SU-DHL-6 (cell line): ENCODE measurements around the gene LOXL4.

Experiments used
- EZH2phosphoT487 ChIP-seq: fragments of 200-600 bp; sonication (generic), shearing (Covaris generic); conservative IDR thresholded peaks from 2 replicates; pipeline ENCODE4 v1.6.1; 2018; ENCODE audit warnings: mild to moderate bottlenecking, antibody characterized with exemption, low read length, moderate library complexity, mixed read lengths
- TF ChIP-seq, protein P1 (sequence below): fragments of 200-600 bp; sonication (generic); IDR thresholded peaks from one replicate; pipeline ENCODE4 v1.5.1; 2017; ENCODE audit warnings: antibody characterized with exemption, mild to moderate bottlenecking, low read length, moderate library complexity; ENCODE audit not compliant: insufficient read depth, poor library complexity, severe bottlenecking

DNA sequence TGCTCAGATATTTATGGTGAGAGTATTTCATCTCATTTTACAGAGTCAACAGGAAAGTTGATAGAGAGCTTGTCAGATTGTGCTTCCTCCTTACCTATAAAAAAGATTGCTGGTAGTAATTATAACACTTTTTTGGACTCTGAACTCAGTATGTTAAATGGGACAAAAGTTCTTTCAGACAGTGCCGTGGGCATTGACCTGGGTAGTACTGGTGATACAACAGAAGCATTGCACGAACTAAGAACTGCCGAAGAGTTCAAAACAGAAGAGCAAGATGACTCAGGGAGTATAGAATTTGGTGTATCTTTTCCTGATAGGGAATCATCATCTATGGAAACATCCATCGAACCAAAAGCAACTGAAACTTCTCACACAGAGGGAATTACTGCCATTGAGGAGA lies 58.6 kb downstream of the LOXL4 start:
- TF ChIP-seq, protein P1, sequence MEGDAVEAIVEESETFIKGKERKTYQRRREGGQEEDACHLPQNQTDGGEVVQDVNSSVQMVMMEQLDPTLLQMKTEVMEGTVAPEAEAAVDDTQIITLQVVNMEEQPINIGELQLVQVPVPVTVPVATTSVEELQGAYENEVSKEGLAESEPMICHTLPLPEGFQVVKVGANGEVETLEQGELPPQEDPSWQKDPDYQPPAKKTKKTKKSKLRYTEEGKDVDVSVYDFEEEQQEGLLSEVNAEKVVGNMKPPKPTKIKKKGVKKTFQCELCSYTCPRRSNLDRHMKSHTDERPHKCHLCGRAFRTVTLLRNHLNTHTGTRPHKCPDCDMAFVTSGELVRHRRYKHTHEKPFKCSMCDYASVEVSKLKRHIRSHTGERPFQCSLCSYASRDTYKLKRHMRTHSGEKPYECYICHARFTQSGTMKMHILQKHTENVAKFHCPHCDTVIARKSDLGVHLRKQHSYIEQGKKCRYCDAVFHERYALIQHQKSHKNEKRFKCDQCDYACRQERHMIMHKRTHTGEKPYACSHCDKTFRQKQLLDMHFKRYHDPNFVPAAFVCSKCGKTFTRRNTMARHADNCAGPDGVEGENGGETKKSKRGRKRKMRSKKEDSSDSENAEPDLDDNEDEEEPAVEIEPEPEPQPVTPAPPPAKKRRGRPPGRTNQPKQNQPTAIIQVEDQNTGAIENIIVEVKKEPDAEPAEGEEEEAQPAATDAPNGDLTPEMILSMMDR = no peak
- no peak for TF ChIP-seq EZH2phosphoT487
